ENCODE data around the gene DNAJB14. TPM values are rescaled to one million over a fixed set of nuclear protein-coding genes. Genes with fewer than 3 reads are reported as not detected.
A peak's percentile ranks its signal among the peaks of the same experiment; 100 is the strongest.

The DNAJB14 gene
- total and polyA plus RNA-seq, 2 donors (not counting 1 experiment from before 2014, with no cell fraction given), result 25.1 to 41.5 TPM

GRCh38 chr4:99872570-99872969 lies 73.8 kb downstream of the DNAJB14 start:
- Histone ChIP-seq H3K4me3 (replicated peaks in 1 of 4; ENCODE audit: control extremely low read depth in 1 of 4, insufficient read depth in 1 of 4, low read depth in 3 of 4, low read length in 4 of 4) (no peak overlapping the region), H3K4me1 (ENCODE audit: control insufficient read depth, extremely low read depth, insufficient read depth, low read length) (no peaks in the 10 kb centered on the region), H3K9ac (ENCODE audit: insufficient read depth, low read length) (no peak overlapping the region), H3K27ac (ENCODE audit: insufficient read depth, low read length) (no peak overlapping the region), H3K4me2 (ENCODE audit: extremely low read depth, insufficient read depth, low read length) (no peak overlapping the region), H3K9me3 (ENCODE audit: control insufficient read depth, insufficient read depth, low read depth, low read length) (no peaks in the 10 kb centered on the region), H3K36me3 (ENCODE audit: control insufficient read depth, insufficient read depth, low read length) (no peaks in the 10 kb centered on the region), H3K79me2 (ENCODE audit: control insufficient read depth, insufficient read depth, low read length) (no peaks in the 10 kb centered on the region), H4K20me1 (ENCODE audit: control insufficient read depth, extremely low read depth, insufficient read depth, low read length) (no peaks in the 10 kb centered on the region), H3K27me3 (ENCODE audit: control insufficient read depth, insufficient read depth, low read length) (no peaks in the 10 kb centered on the region), H2AFZ (ENCODE audit: low read length) (no peak overlapping the region)
- TF ChIP-seq EZH2 (IDR thresholded peaks at IDR 0.05; ENCODE audit: low read length, missing control alignments), result no peak
- TF ChIP-seq CTCF (conservative IDR thresholded peaks at IDR 0.05 in 1 of 2, IDR thresholded peaks at IDR 0.05 in 1 of 2; ENCODE audit: low read depth in 1 of 2, low read length in 2 of 2), result no peak
- DNase-seq (ENCODE audit: low read depth in 2 of 2), result no peak

GRCh38 chr4:99868126-99868596 lies 78.3 kb downstream of the DNAJB14 start:
- no peaks in the 10 kb centered on the region for H3K27me3 ChIP-seq (ENCODE audit: control insufficient read depth, insufficient read depth, low read length)
- H2AFZ ChIP-seq (ENCODE audit: low read length), result no peak overlapping the region
- peak overlapping the region; percentile 18 for H3K4me2 ChIP-seq (ENCODE audit: extremely low read depth, insufficient read depth, low read length)
- TF ChIP-seq CTCF (conservative IDR thresholded peaks at IDR 0.05 in 1 of 2, IDR thresholded peaks at IDR 0.05 in 1 of 2; ENCODE audit: low read depth in 1 of 2, low read length in 2 of 2), result no peak
- TF ChIP-seq EZH2 (IDR thresholded peaks at IDR 0.05; ENCODE audit: low read length, missing control alignments), result no peak
- no peaks in the 10 kb centered on the region for H4K20me1 ChIP-seq (ENCODE audit: control insufficient read depth, extremely low read depth, insufficient read depth, low read length)
- H3K4me1 ChIP-seq (ENCODE audit: control insufficient read depth, extremely low read depth, insufficient read depth, low read length), result no peaks in the 10 kb centered on the region
- peak; percentile 43 to 60 for DNase-seq (ENCODE audit: low read depth in 2 of 2)
- no peak overlapping the region for H3K9ac ChIP-seq (ENCODE audit: insufficient read depth, low read length)
- no peaks in the 10 kb centered on the region for H3K9me3 ChIP-seq (ENCODE audit: control insufficient read depth, insufficient read depth, low read depth, low read length)
- no peaks in the 10 kb centered on the region for H3K79me2 ChIP-seq (ENCODE audit: control insufficient read depth, insufficient read depth, low read length)
- no peaks in the 10 kb centered on the region for H3K36me3 ChIP-seq (ENCODE audit: control insufficient read depth, insufficient read depth, low read length)
- H3K4me3 ChIP-seq (replicated peaks in 1 of 4; ENCODE audit: control extremely low read depth in 1 of 4, insufficient read depth in 1 of 4, low read depth in 3 of 4, low read length in 4 of 4), result no peak overlapping the region
- H3K27ac ChIP-seq (ENCODE audit: insufficient read depth, low read length), result no peak overlapping the region

GRCh38 chr4:99863804-99864203 lies 82.6 kb downstream of the DNAJB14 start:
- Histone ChIP-seq H3K36me3 (ENCODE audit: control insufficient read depth, insufficient read depth, low read length) (no peaks in the 10 kb centered on the region), H3K9me3 (ENCODE audit: control insufficient read depth, insufficient read depth, low read depth, low read length) (no peaks in the 10 kb centered on the region)

More at GRCh38 chr4:99863804-99864203, 82.6 kb downstream of the DNAJB14 start:
- Histone ChIP-seq H3K27me3 (ENCODE audit: control insufficient read depth, insufficient read depth, low read length) (peaks cover 2% of the 10 kb centered on the region), H3K27ac (ENCODE audit: insufficient read depth, low read length) (no peak overlapping the region), H3K9ac (ENCODE audit: insufficient read depth, low read length) (no peak overlapping the region), H3K4me1 (ENCODE audit: control insufficient read depth, extremely low read depth, insufficient read depth, low read length) (no peaks in the 10 kb centered on the region), H4K20me1 (ENCODE audit: control insufficient read depth, extremely low read depth, insufficient read depth, low read length) (no peaks in the 10 kb centered on the region), H2AFZ (ENCODE audit: low read length) (no peak overlapping the region), H3K4me2 (ENCODE audit: extremely low read depth, insufficient read depth, low read length) (no peak overlapping the region), H3K4me3 (replicated peaks in 1 of 4; ENCODE audit: control extremely low read depth in 1 of 4, insufficient read depth in 1 of 4, low read depth in 3 of 4, low read length in 4 of 4) (no peak overlapping the region), H3K79me2 (ENCODE audit: control insufficient read depth, insufficient read depth, low read length) (no peaks in the 10 kb centered on the region)
- TF ChIP-seq CTCF (conservative IDR thresholded peaks at IDR 0.05 in 1 of 2, IDR thresholded peaks at IDR 0.05 in 1 of 2; ENCODE audit: low read depth in 1 of 2, low read length in 2 of 2) (no peak), EZH2 (IDR thresholded peaks at IDR 0.05; ENCODE audit: low read length, missing control alignments) (no peak)
- DNase-seq (ENCODE audit: low read depth in 2 of 2), result peak; percentile 35 to 74
